Brain microvascular endothelial cell (primary cell): ENCODE data around the gene TRPM2.

Source experiments
- DNase-seq: peaks from one replicate; pipeline ENCODE4 v3.0.0-alpha.2; 2020
- H3K27ac ChIP-seq: fragments of 250-450 bp; sonication (Bioruptor Pico); 2 replicates; pipeline ENCODE4 v1.5.1; 2020; ENCODE audit warnings: mild to moderate bottlenecking, moderate library complexity
- H3K27me3 ChIP-seq: fragments of 250-450 bp; sonication (Bioruptor Pico); replicated peaks from 2 replicates; pipeline ENCODE4 v1.5.1; 2020; ENCODE audit warnings: mild to moderate bottlenecking
- H3K36me3 ChIP-seq: fragments of 250-450 bp; sonication (Bioruptor Pico); replicated peaks from 2 replicates; pipeline ENCODE4 v1.5.1; 2020; ENCODE audit warnings: mild to moderate bottlenecking
- H3K4me3 ChIP-seq: 2 replicates; pipeline ENCODE4 v1.5.1; 2011; ENCODE audit warnings: low read depth, mild to moderate bottlenecking, control low read depth, low read length, moderate library complexity
- CTCF ChIP-seq: IDR thresholded peaks from 2 replicates; pipeline ENCODE4 v1.5.1; 2011; ENCODE audit warnings: low read depth, mild to moderate bottlenecking, moderate library complexity, low read length, control low read depth, inconsistent platforms; ENCODE audit errors: missing control alignments
- in situ Hi-C: cut with HindIII; loops from 2 replicates; pipeline ENCODE4 v1.10.0; 2017; ENCODE audit warnings: low sequenced_read_pairs, low pct_ligation_motif_present

The TRPM2 gene

GRCh38 chr21:44471996-44472395 is 118.6 kb downstream of the TRPM2 start:
- in situ Hi-C loops = no loop called here
- TF ChIP-seq CTCF = no peak
- no peak for DNase-seq
- no peaks in the 10 kb centered on the region for H3K27me3 ChIP-seq
- no peaks in the 10 kb centered on the region for H3K36me3 ChIP-seq
- no peak overlapping the region for H3K4me3 ChIP-seq
- H3K27ac ChIP-seq = no peak overlapping the region

- in situ Hi-C loops = no loop called here
- DNase-seq = no peak
Observed at GRCh38 chr21:44473915-44474555, 120.6 kb downstream of the TRPM2 start.

GRCh38 chr21:44475266-44475845 is 121.9 kb downstream of the TRPM2 start:
- DNase-seq = no peak
- Histone ChIP-seq H3K4me3 (no peak overlapping the region), H3K27me3 (no peaks in the 10 kb centered on the region), H3K36me3 (no peaks in the 10 kb centered on the region), H3K27ac (no peak overlapping the region)
- in situ Hi-C loops = no loop called here
- TF ChIP-seq CTCF = no peak

More at GRCh38 chr21:44473915-44474555, 120.6 kb downstream of the TRPM2 start:
- no peaks in the 10 kb centered on the region for H3K27me3 ChIP-seq
- H3K36me3 ChIP-seq = no peaks in the 10 kb centered on the region
- TF ChIP-seq CTCF = no peak
- no peak overlapping the region for H3K4me3 ChIP-seq
- H3K27ac ChIP-seq = no peak overlapping the region

- TF ChIP-seq CTCF = no peak
- Histone ChIP-seq H3K27ac (no peak overlapping the region), H3K4me3 (no peak overlapping the region), H3K36me3 (no peaks in the 10 kb centered on the region), H3K27me3 (no peaks in the 10 kb centered on the region)
- DNase-seq = no peak
- in situ Hi-C loops = no loop called here
Observed at GRCh38 chr21:44477131-44477530, 123.7 kb downstream of the TRPM2 start.

GRCh38 chr21:44477712-44478111 is 124.3 kb downstream of the TRPM2 start:
- in situ Hi-C loops = no loop called here
- Histone ChIP-seq H3K27ac (no peak overlapping the region), H3K36me3 (no peaks in the 10 kb centered on the region), H3K4me3 (no peak overlapping the region), H3K27me3 (no peaks in the 10 kb centered on the region)
- DNase-seq = no peak
- no peak for TF ChIP-seq CTCF
